ENCODE measurements around the gene PRAMEF8.
"Not testable (repeated sequence)": the region's sequence is repeated elsewhere in the genome, so short reads cannot be mapped to it uniquely, and the experiment has no call there.

PRAMEF8 gene

GRCh38 chr1:13285037-13285436 lies at the start of gene PRAMEF8:
Gene PRAMEF8, minus strand, starts transcription at chr1:13285137. Its CDS starts 1,046 bp downstream, at chr1:13284091.
- FAIRE-seq; DNase-seq (ENCODE audit: low spot score): not testable (repeated sequence)

- FAIRE-seq; DNase-seq (ENCODE audit: low spot score): not testable (repeated sequence)
These were observed 30.3 kb upstream of the PRAMEF8 start, which contains the start of gene PRAMEF15 for GRCh38 chr1:13315281-13315680. Gene PRAMEF15, plus strand, starts transcription at chr1:13315581. Its CDS starts 2,827 bp downstream, at chr1:13318408.

DNA sequence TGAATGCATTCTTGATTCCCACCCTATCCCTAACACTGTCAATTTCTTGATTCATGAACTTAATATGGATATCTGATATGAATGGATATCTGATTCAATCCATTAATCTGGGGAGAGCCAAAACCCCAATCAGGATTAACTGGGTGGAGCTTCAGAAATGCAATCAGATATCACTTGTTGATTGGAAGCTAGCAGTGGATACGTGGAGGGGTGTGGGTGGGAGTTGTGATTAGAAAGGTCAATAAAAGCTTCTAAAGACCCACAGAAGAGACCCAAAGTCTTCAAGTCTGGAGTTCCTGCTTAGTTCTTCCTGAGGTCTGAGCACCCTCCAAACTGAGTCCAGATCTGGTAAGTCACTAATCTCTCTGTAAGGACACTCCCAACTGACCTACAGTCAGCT lies 18.3 kb upstream of the PRAMEF8 start, which contains the start of gene PRAMEF33:
Gene PRAMEF33 (plus strand): TSS at position 301 of the 400 bp plus-strand sequence. CDS start 2,416 bp downstream, outside the sequence.
- not testable (repeated sequence) for DNase-seq (ENCODE audit: low spot score); FAIRE-seq

GRCh38 chr1:13302197-13302596 lies 17.3 kb upstream of the PRAMEF8 start:
- FAIRE-seq; DNase-seq (ENCODE audit: low spot score): not testable (repeated sequence)

GRCh38 chr1:13298699-13299098 lies 13.8 kb upstream of the PRAMEF8 start:
- FAIRE-seq = not testable (repeated sequence)

DNA sequence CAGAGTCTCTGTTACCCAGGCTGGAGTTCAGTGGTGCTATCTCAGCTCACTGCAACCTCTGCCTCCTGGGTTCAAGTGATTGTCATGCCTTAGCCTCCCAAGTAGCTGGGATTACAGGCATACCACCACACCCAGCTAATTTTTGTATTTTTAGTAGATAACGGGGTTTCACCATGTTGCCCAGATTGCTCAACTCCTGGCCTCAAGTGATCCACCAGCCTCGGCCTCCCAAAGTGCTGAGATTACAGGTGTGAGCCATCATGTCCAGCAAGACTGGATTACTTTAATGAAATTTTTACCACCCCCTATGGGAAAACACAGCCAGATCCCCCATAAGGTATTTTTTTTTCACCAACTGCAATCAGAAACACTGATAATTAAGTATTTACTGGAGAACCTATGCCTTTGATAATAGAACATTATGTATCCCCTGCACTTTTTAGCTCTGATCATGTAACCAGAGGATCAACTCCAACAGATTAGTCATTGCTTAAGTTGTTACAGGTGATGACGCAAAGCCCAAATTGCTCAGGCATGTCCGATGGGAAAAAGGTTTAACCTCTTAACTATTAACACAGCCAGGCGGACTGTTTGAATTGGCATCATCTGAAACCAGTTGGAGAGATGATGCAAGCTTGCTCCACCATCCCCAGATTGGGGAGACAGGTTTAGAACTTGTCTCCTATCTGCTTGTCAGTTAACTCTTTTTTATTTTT lies 12.4 kb upstream of the PRAMEF8 start:
- FAIRE-seq; DNase-seq (ENCODE audit: low spot score): not testable (repeated sequence)

More at GRCh38 chr1:13298699-13299098, 13.8 kb upstream of the PRAMEF8 start:
- DNase-seq (ENCODE audit: low spot score) = not testable (repeated sequence)

DNA sequence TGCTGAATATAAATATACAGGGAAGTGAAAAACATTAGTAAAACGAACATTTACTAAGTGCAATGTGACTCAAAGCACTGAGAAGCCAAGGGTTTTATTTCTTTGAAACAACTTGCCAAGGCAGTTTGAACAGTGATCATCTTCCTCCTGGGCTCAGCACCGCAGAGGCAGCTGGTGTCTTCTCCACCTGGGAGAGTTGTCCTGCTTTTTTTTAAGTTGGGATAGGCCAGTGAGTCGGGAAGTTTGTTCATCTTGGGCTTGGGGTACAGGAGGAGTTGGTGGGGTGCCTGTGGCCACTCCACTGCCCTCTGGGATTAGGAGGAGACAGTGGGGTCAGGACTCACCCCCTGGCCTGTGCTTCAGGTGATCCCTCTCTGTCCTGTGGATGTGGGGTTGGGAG lies 4.1 kb upstream of the PRAMEF8 start:
- DNase-seq (ENCODE audit: low spot score); FAIRE-seq: not testable (repeated sequence)

DNA sequence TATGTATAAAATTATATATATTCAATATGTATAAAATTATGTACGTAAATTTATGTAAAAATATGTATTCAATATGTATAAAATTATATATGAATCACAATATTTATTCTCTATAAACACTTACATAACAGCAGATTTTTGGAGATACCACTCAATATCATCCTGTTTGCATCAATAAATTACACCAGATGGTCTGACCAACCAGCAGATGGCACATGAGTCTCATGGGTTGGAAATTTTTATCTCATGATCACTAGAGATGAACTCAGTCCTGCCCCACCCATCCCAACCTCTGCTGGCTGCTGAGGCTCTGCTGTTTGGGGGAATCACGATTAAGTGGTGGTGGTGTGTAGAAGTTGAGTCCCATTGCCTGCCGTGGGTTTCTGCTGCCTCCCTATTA lies 5.3 kb downstream of the PRAMEF8 start:
- not testable (repeated sequence) for FAIRE-seq; DNase-seq (ENCODE audit: low spot score)

- not testable (repeated sequence) for DNase-seq (ENCODE audit: low spot score); FAIRE-seq
These were observed 7.9 kb downstream of the PRAMEF8 start for GRCh38 chr1:13277016-13277415.

GRCh38 chr1:13265124-13265523 lies 19.8 kb downstream of the PRAMEF8 start:
- DNase-seq (ENCODE audit: low spot score); FAIRE-seq: not testable (repeated sequence)

- not testable (repeated sequence) for DNase-seq (ENCODE audit: low spot score); FAIRE-seq
These were observed 31.0 kb downstream of the PRAMEF8 start, which contains the start of gene PRAMEF5 for GRCh38 chr1:13253898-13254297. Gene PRAMEF5, plus strand, starts transcription at chr1:13254198. Its CDS starts 5,071 bp downstream, at chr1:13259269.

- not testable (repeated sequence) for DNase-seq (ENCODE audit: low spot score); FAIRE-seq
These were observed 37.8 kb downstream of the PRAMEF8 start for GRCh38 chr1:13247122-13247521.

DNA sequence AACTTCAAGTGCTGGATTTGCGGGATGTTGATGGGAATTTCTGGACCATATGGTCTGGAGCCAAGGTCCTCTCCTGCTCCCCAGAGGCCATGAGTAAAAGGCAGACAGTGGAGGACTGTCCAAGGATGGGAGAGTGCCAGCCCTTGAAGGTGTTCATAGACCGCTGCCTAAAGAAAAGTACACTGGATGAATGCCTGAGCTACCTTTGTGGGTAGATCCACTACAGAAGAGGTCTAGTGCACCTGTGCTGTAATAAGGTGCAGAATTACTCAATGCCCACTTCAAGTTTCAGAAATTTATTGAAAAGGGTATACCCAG lies 38.4 kb downstream of the PRAMEF8 start:
- FAIRE-seq; DNase-seq (ENCODE audit: low spot score): not testable (repeated sequence)

DNA sequence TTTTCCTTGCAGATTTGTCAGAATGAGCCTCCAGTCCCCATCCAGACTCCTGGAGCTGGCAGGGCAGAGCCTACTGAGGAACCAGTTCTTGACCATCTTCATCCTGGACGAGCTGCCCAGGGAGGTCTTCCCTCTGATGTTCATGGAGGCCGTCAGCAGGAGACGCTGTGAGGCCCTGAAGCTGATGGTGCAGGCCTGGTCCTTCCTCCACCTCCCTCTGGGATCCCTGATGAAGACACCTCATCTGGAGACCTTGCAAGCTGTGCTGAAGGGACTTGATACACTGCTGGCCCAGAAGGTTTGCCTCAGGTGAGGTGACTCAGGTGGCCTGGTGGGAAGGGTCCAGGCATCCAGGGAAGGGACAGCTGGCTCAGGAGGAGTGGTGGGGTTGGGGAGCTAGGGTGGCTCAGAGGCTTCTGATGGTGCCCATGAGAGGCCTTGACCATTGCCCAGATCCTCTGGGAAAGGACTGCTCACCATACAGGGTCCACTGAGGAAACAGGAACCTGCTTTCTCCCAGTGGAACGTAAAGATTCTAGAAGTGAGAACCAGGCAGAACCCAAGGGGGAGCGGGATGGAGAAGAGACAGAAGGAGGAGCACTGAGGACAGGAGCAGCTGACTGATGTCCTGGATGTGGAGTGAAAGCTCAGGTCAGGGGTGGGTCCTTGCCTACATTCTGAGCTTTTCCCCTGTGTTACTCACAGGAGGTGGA lies 38.9 kb downstream of the PRAMEF8 start:
- not testable (repeated sequence) for FAIRE-seq

GRCh38 chr1:13243536-13244263 lies 41.2 kb downstream of the PRAMEF8 start:
- not testable (repeated sequence) for FAIRE-seq; DNase-seq (ENCODE audit: low spot score)

More for the DNA sequence above, 38.9 kb downstream of the PRAMEF8 start:
- not testable (repeated sequence) for DNase-seq (ENCODE audit: low spot score)

GRCh38 chr1:13239633-13240032 lies 45.3 kb downstream of the PRAMEF8 start:
- FAIRE-seq; DNase-seq (ENCODE audit: low spot score): not testable (repeated sequence)

- FAIRE-seq; DNase-seq (ENCODE audit: low spot score): not testable (repeated sequence)
These were observed 47.4 kb downstream of the PRAMEF8 start for GRCh38 chr1:13237572-13237971.

- FAIRE-seq; DNase-seq (ENCODE audit: low spot score): not testable (repeated sequence)
These were observed 50.9 kb downstream of the PRAMEF8 start for GRCh38 chr1:13234057-13234456.

GRCh38 chr1:13232056-13232455 lies 52.9 kb downstream of the PRAMEF8 start:
- FAIRE-seq; DNase-seq (ENCODE audit: low spot score): not testable (repeated sequence)

Measured in urothelium cell line (cell line).